H1 (cell line): ENCODE measurements around the gene ZXDC. TPM values are rescaled to one million over a fixed set of nuclear protein-coding genes. Genes with fewer than 3 reads are reported as not detected.

Experiments used
- CTCF ChIA-PET: fragments of 300-600 bp; sonication (Branson Sonifier 250); formaldehyde crosslinking; loops from one replicate; lab custom pipeline; 2021; ENCODE audit not compliant: partially characterized antibody; lab: Charles Lee
- POLR2A ChIA-PET: fragments of 300-600 bp; sonication (Branson Sonifier 250); formaldehyde crosslinking; loops from one replicate; lab custom pipeline; 2021; ENCODE audit warnings: inconsistent platforms; ENCODE audit not compliant: partially characterized antibody; lab: Charles Lee
- DNase-seq, 2 experiments: peaks; one replicate each; pipeline versions ENCODE4 v3.0.0 to v3.0.0-alpha.2; 2010 to 2022; ENCODE audit warnings: low spot score in 2 of 2, low read depth in 1 of 2, mixed read lengths in 1 of 2
- FAIRE-seq: peaks from 2 replicates; lab custom pipeline; 2011; peaks lifted over from hg19 to GRCh38; lab: Jason Lieb, UNC
- H2AFZ ChIP-seq: 2 replicates; pipeline ENCODE4 v1.8.1; 2012; ENCODE audit warnings: low read length, inconsistent platforms
- H2AK5ac ChIP-seq: 2 replicates; pipeline ENCODE4 v1.6.1; 2013; ENCODE audit warnings: low read depth, low read length
- H2BK120ac ChIP-seq: replicated peaks from 2 replicates; pipeline ENCODE3; 2013; ENCODE audit warnings: low read depth, low read length, inconsistent platforms
- H2BK12ac ChIP-seq: 2 replicates; pipeline ENCODE4 v1.6.1; 2013; ENCODE audit warnings: low read depth, low read length
- H2BK15ac ChIP-seq: 2 replicates; pipeline ENCODE4 v1.6.1; 2013; ENCODE audit warnings: low read length
- H2BK20ac ChIP-seq: 2 replicates; pipeline ENCODE4 v1.6.1; 2013; ENCODE audit warnings: low read length
- H2BK5ac ChIP-seq: 2 replicates; pipeline ENCODE4 v1.6.1; 2013; ENCODE audit warnings: low read depth, low read length
- H3K14ac ChIP-seq: 2 replicates; pipeline ENCODE4 v1.6.1; 2013; ENCODE audit warnings: inconsistent platforms; ENCODE audit not compliant: insufficient read length
- H3K18ac ChIP-seq: 2 replicates; pipeline ENCODE4 v1.6.1; 2013; ENCODE audit warnings: low read length; ENCODE audit errors: extremely low read depth
- H3K23ac ChIP-seq: 2 replicates; pipeline ENCODE4 v1.6.1; 2013; ENCODE audit warnings: inconsistent platforms; ENCODE audit not compliant: insufficient read length
- H3K23me2 ChIP-seq: 2 replicates; pipeline ENCODE4 v1.6.1; 2013; ENCODE audit warnings: low read depth, low read length
- H3K27ac ChIP-seq: 2 replicates; pipeline ENCODE4 v1.6.1; 2011; ENCODE audit warnings: low read depth, low read length, inconsistent platforms
- H3K27me3 ChIP-seq, 4 experiments: replicated peaks in 1 of 4; 1 replicate in 1 of 4; 2 replicates in 3 of 4; pipeline versions ENCODE4 v1.6.1 to v1.8.1; 2011 to 2013; ENCODE audit warnings: low read length in 3 of 4, mild to moderate bottlenecking in 3 of 4, inconsistent platforms in 2 of 4, mixed read lengths in 2 of 4, moderate library complexity in 1 of 4; ENCODE audit not compliant: control insufficient read depth in 3 of 4, insufficient read depth in 3 of 4; ENCODE audit errors: extremely low read depth in 1 of 4
- H3K36me3 ChIP-seq, 4 experiments: 2 replicates each; pipeline versions ENCODE4 v1.6.1 to v1.8.1; 2011 to 2013; ENCODE audit warnings: mild to moderate bottlenecking in 4 of 4, low read length in 3 of 4, moderate library complexity in 2 of 4, control low read depth in 1 of 4, inconsistent platforms in 1 of 4; ENCODE audit not compliant: insufficient read depth in 4 of 4, control insufficient read depth in 2 of 4
- H3K4ac ChIP-seq: replicated peaks from 2 replicates; pipeline ENCODE3; 2013; ENCODE audit warnings: low read length, low read depth, mixed read lengths, inconsistent platforms; ENCODE audit not compliant: insufficient read length
- H3K4me1 ChIP-seq, 4 experiments: replicated peaks in 1 of 4; 1 replicate in 1 of 4; 2 replicates in 3 of 4; pipeline versions ENCODE4 v1.6.1 to v1.8.1; 2011 to 2013; ENCODE audit warnings: low read length in 3 of 4, inconsistent platforms in 2 of 4, mixed read lengths in 1 of 4; ENCODE audit not compliant: insufficient read depth in 4 of 4, control insufficient read depth in 3 of 4
- H3K4me2 ChIP-seq, 2 experiments: 2 replicates each; pipeline versions ENCODE4 v1.6.1 to v1.8.1; 2011 to 2013; ENCODE audit warnings: low read depth in 2 of 2, low read length in 2 of 2, control low read depth in 1 of 2, inconsistent platforms in 1 of 2, mild to moderate bottlenecking in 1 of 2; ENCODE audit not compliant: insufficient read depth in 1 of 2
- H3K4me3 ChIP-seq, 4 experiments: fragments of 200-600, 300-600 bp in 1 of 4; sonication (generic), shearing (Covaris generic), sonication (Bioruptor Twin) in 1 of 4; 2 replicates each; pipeline versions ENCODE4 v1.5.1 to v1.8.1; 2011 to 2016; ENCODE audit warnings: low read length in 4 of 4, low read depth in 3 of 4, control low read depth in 2 of 4, inconsistent platforms in 2 of 4, mild to moderate bottlenecking in 2 of 4, mixed read lengths in 1 of 4, moderate library complexity in 1 of 4; ENCODE audit not compliant: insufficient read depth in 2 of 4; ENCODE audit errors: extremely low read depth in 1 of 4
- H3K56ac ChIP-seq: replicated peaks from 2 replicates; pipeline ENCODE3; 2013; ENCODE audit warnings: low read depth, mild to moderate bottlenecking, mixed read lengths, low read length, inconsistent platforms; ENCODE audit not compliant: insufficient read length
- H3K79me1 ChIP-seq: 2 replicates; pipeline ENCODE4 v1.6.1; 2013; ENCODE audit warnings: low read depth, low read length, control low read depth
- H3K79me2 ChIP-seq, 2 experiments: 2 replicates each; pipeline versions ENCODE4 v1.6.1 to v1.8.1; 2012 to 2013; ENCODE audit warnings: low read length in 2 of 2, mild to moderate bottlenecking in 2 of 2, inconsistent platforms in 1 of 2; ENCODE audit not compliant: insufficient read depth in 2 of 2, control insufficient read depth in 1 of 2
- H3K9ac ChIP-seq, 4 experiments: replicated peaks in 1 of 4; 1 replicate in 1 of 4; 2 replicates in 3 of 4; pipeline versions ENCODE4 v1.6.1 to v1.8.1; 2011 to 2013; ENCODE audit warnings: low read depth in 3 of 4, low read length in 3 of 4, control low read depth in 2 of 4, mild to moderate bottlenecking in 2 of 4, moderate library complexity in 2 of 4, inconsistent platforms in 1 of 4; ENCODE audit errors: extremely low read depth in 1 of 4
- H3K9me3 ChIP-seq, 2 experiments: 2 replicates each; pipeline versions ENCODE4 v1.6.1 to v1.8.1; 2012 to 2013; ENCODE audit warnings: mild to moderate bottlenecking in 2 of 2, moderate library complexity in 2 of 2, control low read depth in 1 of 2, inconsistent platforms in 1 of 2, low read depth in 1 of 2, low read length in 1 of 2, mixed read lengths in 1 of 2; ENCODE audit not compliant: insufficient read depth in 2 of 2
- H4K20me1 ChIP-seq, 2 experiments: replicated peaks in 1 of 2; 2 replicates each; pipeline versions ENCODE3 to v1.8.1; 2011 to 2013; ENCODE audit warnings: inconsistent platforms in 2 of 2, low read length in 2 of 2, mild to moderate bottlenecking in 1 of 2; ENCODE audit not compliant: insufficient read depth in 2 of 2, control insufficient read depth in 1 of 2
- H4K5ac ChIP-seq: 2 replicates; pipeline ENCODE4 v1.6.1; 2013; ENCODE audit warnings: low read length, low read depth, mixed read lengths, inconsistent platforms; ENCODE audit not compliant: insufficient read length
- H4K8ac ChIP-seq: 2 replicates; pipeline ENCODE4 v1.8.0; 2013; ENCODE audit warnings: mild to moderate bottlenecking, moderate library complexity, low read length, inconsistent platforms; ENCODE audit not compliant: insufficient read depth; ENCODE audit errors: extremely low read depth
- H4K91ac ChIP-seq: replicated peaks from 2 replicates; pipeline ENCODE3; 2013; ENCODE audit warnings: low read length, mixed read lengths, inconsistent platforms; ENCODE audit not compliant: insufficient read length
- ATF2 ChIP-seq: IDR thresholded peaks from 2 replicates; pipeline ENCODE4 v1.6.1; 2012; ENCODE audit warnings: low read length, inconsistent platforms
- CTBP2 ChIP-seq: IDR thresholded peaks from 2 replicates; pipeline ENCODE4 v1.7.0; 2011; ENCODE audit warnings: borderline replicate concordance, mild to moderate bottlenecking, moderate library complexity, mixed read lengths, low read length; ENCODE audit not compliant: insufficient read depth, insufficient read length
- EGR1 ChIP-seq: IDR thresholded peaks from 2 replicates; pipeline ENCODE4 v1.6.1; 2011; ENCODE audit warnings: low read depth, low read length, borderline replicate concordance
- EZH2 ChIP-seq: fragments of 200-600 bp; sonication (generic); IDR thresholded peaks from 2 replicates; pipeline ENCODE4 v1.7.1; 2012; ENCODE audit warnings: low read depth, mild to moderate bottlenecking, moderate library complexity, low read length, inconsistent platforms; ENCODE audit not compliant: severe bottlenecking
- HDAC6 ChIP-seq: IDR thresholded peaks from one replicate; pipeline ENCODE4 v1.7.1; 2012; ENCODE audit warnings: low read depth, mild to moderate bottlenecking, inconsistent platforms, low read length, moderate library complexity
- NANOG ChIP-seq: IDR thresholded peaks from 2 replicates; pipeline ENCODE4 v1.6.1; 2011; ENCODE audit warnings: low read length, low read depth, mild to moderate bottlenecking, inconsistent platforms; ENCODE audit not compliant: insufficient read depth, poor library complexity, severe bottlenecking
- NRF1 ChIP-seq: IDR thresholded peaks from 2 replicates; pipeline ENCODE4 v1.6.1; 2011; ENCODE audit warnings: mild to moderate bottlenecking, low read depth, low read length, improper control_type of control experiment
- SIRT6 ChIP-seq: IDR thresholded peaks from one replicate; pipeline ENCODE4 v1.7.1; 2012; ENCODE audit warnings: low read length, inconsistent platforms
- SIX5 ChIP-seq: IDR thresholded peaks from 2 replicates; pipeline ENCODE4 v1.6.1; 2011; ENCODE audit warnings: mild to moderate bottlenecking, low read depth, low read length
- TEAD4 ChIP-seq: IDR thresholded peaks from 2 replicates; pipeline ENCODE4 v1.6.1; 2012; ENCODE audit warnings: low read depth, low read length, inconsistent platforms, mixed read lengths
- WGBS, 2 experiments: shearing (Covaris generic) in 1 of 2; methylation state at CpG; one replicate each; pipeline versions ENCODE4 v1.1.6 to v1.1.7; 2013 to 2015; ENCODE audit warnings: low lambda C conversion rate in 2 of 2, mixed read lengths in 2 of 2, inconsistent platforms in 1 of 2, low coverage in 1 of 2, missing lambda C conversion rate in 1 of 2; ENCODE audit not compliant: insufficient replicate concordance in 2 of 2, insufficient coverage in 1 of 2, insufficient read length in 1 of 2; ENCODE audit errors: extremely low coverage in 1 of 2, missing lambda C conversion rate in 1 of 2; 5-methylcytosine and 5-hydroxymethylcytosine counted together
- polyA plus RNA-seq, 7 experiments: library from polyadenylated mRNA; depleted of rRNA in 3 of 7; stranded (reverse) in 5 of 7; unstranded in 2 of 7; fragments of >200 nt in 5 of 7; fragments of 200-250 nt in 2 of 7; gene quantifications; 1 replicate in 5 of 7; 2 replicates in 1 of 7; 4 replicates in 1 of 7; pipeline versions ENCODE4 v1.2.1 to v1.2.3, GENCODE V29; 2011 to 2013; ENCODE audit warnings: missing spikeins in 2 of 7, mixed read lengths in 2 of 7
- total RNA-seq: library from RNA; stranded (reverse); fragmentation: NEBNext Ultra II Directional; extraction: Animal tissue kit (Norgen Biotek cat#: 25700); gene quantifications from 2 replicates; pipeline ENCODE4 v1.2.1, GENCODE V29; 2021

ZXDC gene
- total and polyA plus RNA-seq, 2 of the 8 experiments (the other 6 are each of a cell fraction or from before 2014, with no cell fraction given), result 12.7 to 24.3 TPM

- CTCF ChIA-PET, result interaction anchor here (0.9 to 1.2 kb wide), 3 partner anchors 11 to 279 kb away, joined by 3 read pairs; no protein-coding TSS in a partner anchor
- Histone ChIP-seq H2BK5ac (no peak overlapping the region), H3K36me3 (no peaks in the 10 kb centered on the region), H3K4me3 (no peak overlapping the region), H2BK120ac (no peak overlapping the region), H3K9me3 (no peaks in the 10 kb centered on the region), H3K4ac (no peak overlapping the region), H3K27me3 (no peaks in the 10 kb centered on the region), H4K8ac (no peak overlapping the region), H3K27ac (no peak overlapping the region), H2AFZ (no peak overlapping the region), H4K91ac (no peak overlapping the region), H2BK20ac (no peak overlapping the region; the same call in 1 of the 2 replicates), H3K4me2 (no peak overlapping the region), H3K9ac (no peak overlapping the region), H3K79me1 (no peaks in the 10 kb centered on the region), H2AK5ac (no peak overlapping the region), H4K5ac (no peak overlapping the region), H3K18ac (no peak overlapping the region), H2BK12ac (0 out of 2 replicates have a peak overlapping the region, but pooled peaks have one; percentile 50), H3K23me2 (no peaks in the 10 kb centered on the region), H3K14ac (no peak overlapping the region), H2BK15ac (peak overlapping the region; percentile 72; the same call in 1 of the 2 replicates), H3K56ac (no peak overlapping the region), H3K23ac (no peak overlapping the region), H3K4me1 (peaks cover 0 to 6% (median 5%) of the 10 kb centered on the region in 4 experiments; a peak in 4 of 7 replicates), H3K79me2 (no peaks in the 10 kb centered on the region), H4K20me1 (no peaks in the 10 kb centered on the region)
- WGBS, 2 experiments, result 89% methylated on average over 5 of the region's 6 CpGs; no CpG with 5 or more reads in 1 of the 2 experiments
- FAIRE-seq (no peak), DNase-seq (no peak)
- POLR2A ChIA-PET, result interaction anchor here (2.2 kb wide), 1 partner anchor 10 kb away, joined by 5 read pairs; no protein-coding TSS in a partner anchor
- TF ChIP-seq HDAC6, result no peak
- TF ChIP-seq EGR1, result no peak
- no peak for TF ChIP-seq SIRT6
- TF ChIP-seq ATF2, result no peak
- no peak for TF ChIP-seq NANOG
- TF ChIP-seq TEAD4, result no peak
- no peak for TF ChIP-seq SIX5
- no peak for TF ChIP-seq NRF1
- TF ChIP-seq CTBP2, result no peak
- no peak for TF ChIP-seq EZH2
These were observed 62.6 kb downstream of the ZXDC start for GRCh38 chr3:126412841-126413692.
